Natural killer cell (primary cell): ENCODE results near the gene ACER1. TPM values are rescaled to one million over a fixed set of nuclear protein-coding genes. Genes with fewer than 3 reads are reported as not detected.

Source experiments
- ATAC-seq, 3 donors: fragments of 150-1000 bp in 2 of 3; fragments of 200-7000 bp in 1 of 3; cut with Tn5 transposase; 1 replicate in 1 of 3; 2 replicates in 2 of 3; pipeline ENCODE4 v1.10.0; 2021; ENCODE audit warnings: mild to moderate bottlenecking in 2 of 3, moderate library complexity in 2 of 3
- DNase-seq, 2 donors: peaks; one replicate each; pipeline versions ENCODE4 v3.0.0 to v3.0.0-alpha.2; 2013 to 2021; ENCODE audit warnings: mixed read lengths in 1 of 2
- H3K27ac ChIP-seq: one replicate; pipeline ENCODE4 v1.5.1; 2013; ENCODE audit warnings: mild to moderate bottlenecking, low read length
- H3K27me3 ChIP-seq: one replicate; pipeline ENCODE4 v1.6.1; 2013; ENCODE audit warnings: low read length; ENCODE audit not compliant: control insufficient read depth, insufficient read depth
- H3K36me3 ChIP-seq: one replicate; pipeline ENCODE4 v1.6.1; 2013; ENCODE audit warnings: low read length; ENCODE audit not compliant: control insufficient read depth, insufficient read depth
- H3K4me1 ChIP-seq: one replicate; pipeline ENCODE4 v1.6.1; 2013; ENCODE audit warnings: low read length; ENCODE audit not compliant: control insufficient read depth, insufficient read depth
- H3K4me3 ChIP-seq: one replicate; pipeline ENCODE4 v1.5.1; 2013; ENCODE audit warnings: low read length
- H3K9me3 ChIP-seq: one replicate; pipeline ENCODE4 v1.6.1; 2013; ENCODE audit warnings: low read length; ENCODE audit not compliant: control insufficient read depth, insufficient read depth
- H3K27ac Mint-ChIP-seq, 2 donors: one replicate each; pipeline ENCODE4 v1.8.0; 2022; ENCODE audit warnings: mild to moderate bottlenecking in 2 of 2, mixed read lengths in 2 of 2, moderate library complexity in 1 of 2
- H3K27me3 Mint-ChIP-seq, 2 donors: one replicate each; pipeline ENCODE4 v1.8.0; 2022; ENCODE audit warnings: low read depth in 2 of 2, mixed read lengths in 2 of 2
- H3K36me3 Mint-ChIP-seq: one replicate; pipeline ENCODE4 v1.8.0; 2022; ENCODE audit warnings: mixed read lengths
- H3K4me1 Mint-ChIP-seq, 2 donors: one replicate each; pipeline ENCODE4 v1.8.0; 2022; ENCODE audit warnings: mixed read lengths in 2 of 2
- H3K4me3 Mint-ChIP-seq: one replicate; pipeline ENCODE4 v1.8.0; 2022; ENCODE audit warnings: mild to moderate bottlenecking, moderate library complexity, mixed read lengths
- H3K9me3 Mint-ChIP-seq, 2 donors: one replicate each; pipeline ENCODE4 v1.8.0; 2022; ENCODE audit warnings: mixed read lengths in 2 of 2
- WGBS: methylation state at CpG from one replicate; pipeline ENCODE4 v1.1.7; 2013; ENCODE audit warnings: missing lambda C conversion rate; ENCODE audit not compliant: insufficient coverage; 5-methylcytosine and 5-hydroxymethylcytosine counted together
- intact Hi-C: fragments of 100-400 bp; cut with micrococcal nuclease; formaldehyde crosslinking; loops from one replicate; pipeline ENCODE4 v1.14.2; 2022
- total RNA-seq, 4 donors: library from RNA; stranded (reverse); fragments of 120-200 nt in 1 of 4; gene quantifications; one replicate each; pipeline versions ENCODE4 v1.2.3 to v1.2.4, GENCODE V29; 2013 to 2022
- TF ChIP-seq, protein P1 (sequence below): fragments of 200-600 bp; IDR thresholded peaks from one replicate; pipeline ENCODE4 v1.8.0; 2022; ENCODE audit warnings: antibody characterized with exemption

The ACER1 gene
- total RNA-seq, 3 donors from 2014 or later (not counting 1 experiment from before 2014, with no cell fraction given): 0.25 to 0.35 TPM; not detected in 1

DNA sequence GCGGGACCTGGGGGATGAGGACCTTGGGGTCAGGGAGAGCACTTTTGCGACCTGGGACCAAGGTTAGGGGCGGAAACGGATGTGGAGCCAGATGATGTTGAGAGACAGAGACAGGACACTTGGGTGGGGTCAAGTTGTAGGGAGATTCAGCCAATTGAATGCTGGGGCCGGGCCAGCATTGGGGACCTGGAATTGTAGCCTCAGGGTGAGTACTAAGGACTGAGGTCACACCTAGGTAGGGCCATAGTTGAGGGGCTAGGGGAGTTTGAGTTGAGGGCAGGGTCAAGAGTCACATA lies 40.3 kb upstream of the ACER1 start:
- Mint-ChIP-seq H3K27me3 (no peaks in the 10 kb centered on the region), H3K4me3 (peak overlapping the region; percentile 91), H3K9me3 (no peaks in the 10 kb centered on the region), H3K4me1 (peaks cover 15 to 25% of the 10 kb centered on the region in 2 donors), H3K27ac (peak overlapping the region; percentile 59 to 97), H3K36me3 (no peaks in the 10 kb centered on the region)
- Histone ChIP-seq H3K4me1 (peaks cover 15% of the 10 kb centered on the region), H3K27me3 (no peaks in the 10 kb centered on the region), H3K27ac (peak overlapping the region; percentile 13), H3K4me3 (peak overlapping the region; percentile 15), H3K36me3 (peaks cover 7% of the 10 kb centered on the region), H3K9me3 (no peaks in the 10 kb centered on the region)
- no peak for ATAC-seq
- no peak for DNase-seq
- WGBS: 48% methylated on average over 5 of the region's 5 CpGs
- TF ChIP-seq, protein P1, sequence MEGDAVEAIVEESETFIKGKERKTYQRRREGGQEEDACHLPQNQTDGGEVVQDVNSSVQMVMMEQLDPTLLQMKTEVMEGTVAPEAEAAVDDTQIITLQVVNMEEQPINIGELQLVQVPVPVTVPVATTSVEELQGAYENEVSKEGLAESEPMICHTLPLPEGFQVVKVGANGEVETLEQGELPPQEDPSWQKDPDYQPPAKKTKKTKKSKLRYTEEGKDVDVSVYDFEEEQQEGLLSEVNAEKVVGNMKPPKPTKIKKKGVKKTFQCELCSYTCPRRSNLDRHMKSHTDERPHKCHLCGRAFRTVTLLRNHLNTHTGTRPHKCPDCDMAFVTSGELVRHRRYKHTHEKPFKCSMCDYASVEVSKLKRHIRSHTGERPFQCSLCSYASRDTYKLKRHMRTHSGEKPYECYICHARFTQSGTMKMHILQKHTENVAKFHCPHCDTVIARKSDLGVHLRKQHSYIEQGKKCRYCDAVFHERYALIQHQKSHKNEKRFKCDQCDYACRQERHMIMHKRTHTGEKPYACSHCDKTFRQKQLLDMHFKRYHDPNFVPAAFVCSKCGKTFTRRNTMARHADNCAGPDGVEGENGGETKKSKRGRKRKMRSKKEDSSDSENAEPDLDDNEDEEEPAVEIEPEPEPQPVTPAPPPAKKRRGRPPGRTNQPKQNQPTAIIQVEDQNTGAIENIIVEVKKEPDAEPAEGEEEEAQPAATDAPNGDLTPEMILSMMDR: no peak
- intact Hi-C loops: loop anchor here (1.0 to 2.0 kb wide), 2 partner anchors 20 to 469 kb away; partner anchors contain the start of genes GTF2F1 and VMAC

DNA sequence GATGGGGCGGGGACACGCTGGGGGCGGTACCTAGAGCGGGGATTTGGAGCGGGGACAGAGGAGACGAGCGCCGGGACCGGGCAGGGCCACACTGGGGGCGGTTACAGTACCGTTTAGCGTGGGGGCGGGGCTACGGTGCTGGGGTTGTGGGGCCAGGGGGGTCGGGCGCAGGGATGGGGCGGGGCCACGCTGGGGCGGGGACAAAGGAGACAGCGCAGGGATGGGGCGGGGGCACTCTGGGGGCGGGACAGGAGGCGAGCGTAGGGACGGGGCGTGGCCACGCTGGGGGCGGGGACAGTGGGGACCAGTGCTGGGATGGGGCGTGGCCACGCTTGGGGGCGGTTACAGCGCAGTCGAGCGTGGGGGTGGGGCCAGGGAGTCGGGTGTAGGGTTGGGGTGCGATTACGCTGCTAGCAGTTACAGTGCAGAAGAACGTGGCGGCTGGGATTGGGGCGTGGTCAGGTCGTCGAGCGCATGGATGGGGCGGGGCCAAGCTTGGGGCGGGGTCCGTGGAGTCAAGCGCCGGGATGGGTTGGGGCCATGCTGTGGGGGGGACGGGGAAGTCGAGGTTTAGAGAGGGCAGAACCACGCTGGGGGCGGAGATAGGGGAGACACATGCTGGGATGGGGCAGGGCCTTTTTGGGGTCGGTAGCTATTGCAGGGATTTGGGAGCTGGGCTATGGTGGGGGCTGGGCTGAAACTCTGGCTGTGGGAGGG lies 39.8 kb upstream of the ACER1 start:
- peak; percentile 96 to 99 for DNase-seq
- TF ChIP-seq, protein P1: no peak
- Histone ChIP-seq H3K4me1 (peaks cover 15% of the 10 kb centered on the region), H3K4me3 (peak overlapping the region; percentile 79), H3K27me3 (no peaks in the 10 kb centered on the region), H3K27ac (peak overlapping the region; percentile 97), H3K36me3 (peaks cover 11% of the 10 kb centered on the region), H3K9me3 (no peaks in the 10 kb centered on the region)
- H3K27ac Mint-ChIP-seq: peak overlapping the region; percentile 88 to 97
- H3K4me1 Mint-ChIP-seq: peaks cover 15 to 25% of the 10 kb centered on the region in 2 donors
- intact Hi-C loops: loop anchor here (1.0 to 2.0 kb wide), 2 partner anchors 20 to 468 kb away; partner anchors contain the start of genes GTF2F1 and VMAC
- peak overlapping the region; percentile 91 for H3K4me3 Mint-ChIP-seq
- WGBS: under 1% methylated on average over 53 of the region's 53 CpGs
- H3K27me3 Mint-ChIP-seq: no peaks in the 10 kb centered on the region
- peak; percentile 72 to 89 (median 72) for ATAC-seq
- no peaks in the 10 kb centered on the region for H3K9me3 Mint-ChIP-seq
- H3K36me3 Mint-ChIP-seq: no peaks in the 10 kb centered on the region

DNA sequence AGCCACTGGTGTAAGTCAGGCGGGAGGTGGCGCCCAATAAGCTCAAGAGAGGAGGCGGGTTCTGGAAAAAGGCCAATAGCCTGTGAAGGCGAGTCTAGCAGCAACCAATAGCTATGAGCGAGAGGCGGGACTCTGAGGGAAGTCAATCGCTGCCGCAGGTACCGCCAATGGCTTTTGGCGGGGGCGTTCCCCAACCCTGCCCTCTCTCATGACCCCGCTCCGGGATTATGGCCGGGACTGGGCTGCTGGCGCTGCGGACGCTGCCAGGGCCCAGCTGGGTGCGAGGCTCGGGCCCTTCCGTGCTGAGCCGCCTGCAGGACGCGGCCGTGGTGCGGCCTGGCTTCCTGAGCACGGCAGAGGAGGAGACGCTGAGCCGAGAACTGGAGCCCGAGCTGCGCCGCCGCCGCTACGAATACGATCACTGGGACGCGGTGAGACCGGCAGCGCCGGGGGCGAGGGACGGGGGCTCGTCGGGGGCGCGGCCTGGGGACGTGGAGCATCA lies 39.2 kb upstream of the ACER1 start, which contains the start of gene ALKBH7:
TSS of gene ALKBH7 (plus strand) at position 201 of the 502 bp plus-strand sequence. CDS start at position 228, 27 bp downstream.
- DNase-seq (peak; percentile 92 to 100), ATAC-seq (peak; percentile 77 to 89 (median 80))
- Histone ChIP-seq H3K27me3 (no peaks in the 10 kb centered on the region), H3K4me1 (peaks cover 15% of the 10 kb centered on the region), H3K9me3 (no peaks in the 10 kb centered on the region), H3K27ac (peak within 1 kb of the TSS; percentile 97), H3K36me3 (peaks cover 12% of the 10 kb centered on the region), H3K4me3 (peak within 1 kb of the TSS; percentile 79)
- Mint-ChIP-seq H3K9me3 (no peaks in the 10 kb centered on the region), H3K36me3 (no peaks in the 10 kb centered on the region), H3K27me3 (no peaks in the 10 kb centered on the region), H3K4me1 (peaks cover 15 to 25% of the 10 kb centered on the region in 2 donors), H3K27ac (peak within 1 kb of the TSS; percentile 88 to 97), H3K4me3 (peak within 1 kb of the TSS; percentile 91)
- TF ChIP-seq, protein P1: no peak
- intact Hi-C loops: loop anchor here (1.0 to 2.0 kb wide), 4 partner anchors 11 to 468 kb away; partner anchors contain the start of genes CLPP, GTF2F1 and VMAC
- WGBS: under 1% methylated on average over 47 of the region's 47 CpGs
